ENCODE results near the gene CPVL. TPM values are rescaled to one million over a fixed set of nuclear protein-coding genes. Genes with fewer than 3 reads are reported as not detected.

CPVL gene
- total and polyA plus RNA-seq, 2 of the 8 experiments (the other 6 are each of a cell fraction or from before 2014, with no cell fraction given) = 40.0 to 55.0 TPM

DNA sequence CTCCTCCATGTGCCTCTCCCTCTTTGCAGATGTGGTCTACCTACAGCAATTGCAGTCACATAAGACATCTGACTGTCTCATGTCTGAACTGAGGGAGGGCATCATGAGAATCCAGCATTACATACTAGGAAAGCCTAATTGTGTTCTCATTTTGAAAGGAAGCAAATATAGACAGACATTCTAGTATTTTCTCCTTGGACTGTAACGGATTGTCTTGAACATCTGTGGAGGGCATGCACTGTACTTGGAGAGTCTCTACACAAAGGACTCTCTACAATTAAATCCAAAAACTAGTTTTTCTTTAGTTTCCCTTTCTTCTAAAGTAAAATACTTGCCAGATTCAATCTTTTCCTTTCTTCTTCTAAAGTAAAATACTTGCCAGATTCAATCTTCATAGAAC, 153.5 kb downstream of the CPVL start:
- Histone ChIP-seq H4K91ac (replicated peaks; ENCODE audit: insufficient read length, low read length) (no peak overlapping the region), H3K79me1 (ENCODE audit: low read depth, low read length) (no peaks in the 10 kb centered on the region), H3K23me2 (ENCODE audit: low read depth, low read length) (no peaks in the 10 kb centered on the region), H3K4me1 (replicated peaks in 1 of 4; ENCODE audit: control insufficient read depth in 3 of 4, insufficient read depth in 4 of 4, low read length in 3 of 4) (peaks cover 0 to 1% (median under 1%) of the 10 kb centered on the region in 4 experiments; a peak in 3 of 7 replicates), H3K36me3 (ENCODE audit: control insufficient read depth in 2 of 4, insufficient read depth in 4 of 4, low read length in 3 of 4) (no peaks in the 10 kb centered on the region), H3K4me2 (ENCODE audit: insufficient read depth in 1 of 2, low read depth in 2 of 2, low read length in 2 of 2) (no peak overlapping the region), H2BK5ac (ENCODE audit: low read depth, low read length) (no peak overlapping the region), H4K20me1 (replicated peaks in 1 of 2; ENCODE audit: control insufficient read depth in 1 of 2, insufficient read depth in 2 of 2, low read length in 2 of 2) (no peaks in the 10 kb centered on the region), H2BK12ac (ENCODE audit: low read depth, low read length) (no peak overlapping the region), H3K9me3 (ENCODE audit: insufficient read depth in 2 of 2, low read depth in 1 of 2, low read length in 1 of 2) (no peaks in the 10 kb centered on the region), H4K8ac (ENCODE audit: extremely low read depth, insufficient read depth, low read length) (no peak overlapping the region), H2AFZ (ENCODE audit: low read length) (no peak overlapping the region), H3K18ac (ENCODE audit: extremely low read depth, low read length) (no peak overlapping the region), H3K56ac (replicated peaks; ENCODE audit: insufficient read length, low read depth, low read length) (no peak overlapping the region), H3K4ac (replicated peaks; ENCODE audit: insufficient read length, low read depth, low read length) (no peak overlapping the region), H2AK5ac (ENCODE audit: low read depth, low read length) (no peak overlapping the region), H2BK120ac (replicated peaks; ENCODE audit: low read depth, low read length) (no peak overlapping the region), H3K4me3 (ENCODE audit: extremely low read depth in 1 of 4, insufficient read depth in 2 of 4, low read depth in 3 of 4, low read length in 4 of 4) (no peak overlapping the region), H2BK20ac (ENCODE audit: low read length) (no peak overlapping the region), H3K27ac (ENCODE audit: low read depth, low read length) (no peak overlapping the region), H2BK15ac (ENCODE audit: low read length) (no peak overlapping the region), H3K79me2 (ENCODE audit: control insufficient read depth in 1 of 2, insufficient read depth in 2 of 2, low read length in 2 of 2) (no peaks in the 10 kb centered on the region), H3K14ac (ENCODE audit: insufficient read length) (no peak overlapping the region), H4K5ac (ENCODE audit: insufficient read length, low read depth, low read length) (no peak overlapping the region), H3K23ac (ENCODE audit: insufficient read length) (no peak overlapping the region), H3K9ac (replicated peaks in 1 of 4; ENCODE audit: extremely low read depth in 1 of 4, low read depth in 3 of 4, low read length in 3 of 4) (no peak overlapping the region), H3K27me3 (replicated peaks in 1 of 4; ENCODE audit: control insufficient read depth in 3 of 4, extremely low read depth in 1 of 4, insufficient read depth in 3 of 4, low read length in 3 of 4) (no peaks in the 10 kb centered on the region)
- CTCF ChIA-PET (ENCODE audit: partially characterized antibody) = interaction anchor here (0.6 to 2.1 kb wide), 2 partner anchors 71 to 406 kb away, joined by 3 to 5 read pairs; no protein-coding TSS in a partner anchor
- DNase-seq (ENCODE audit: low read depth in 1 of 2, low spot score in 2 of 2) (no peak), FAIRE-seq (no peak)
- 90% methylated on average over 1 of the region's 1 CpG; no CpG with 5 or more reads in 1 of the 2 experiments for WGBS, 2 experiments (ENCODE audit: extremely low coverage in 1 of 2, insufficient coverage in 1 of 2, insufficient read length in 1 of 2, insufficient replicate concordance in 2 of 2, low coverage in 1 of 2, low lambda C conversion rate in 2 of 2, missing lambda C conversion rate in 1 of 2)
- POLR2A ChIA-PET (ENCODE audit: partially characterized antibody) = no interaction called here
- TF ChIP-seq, protein P1, sequence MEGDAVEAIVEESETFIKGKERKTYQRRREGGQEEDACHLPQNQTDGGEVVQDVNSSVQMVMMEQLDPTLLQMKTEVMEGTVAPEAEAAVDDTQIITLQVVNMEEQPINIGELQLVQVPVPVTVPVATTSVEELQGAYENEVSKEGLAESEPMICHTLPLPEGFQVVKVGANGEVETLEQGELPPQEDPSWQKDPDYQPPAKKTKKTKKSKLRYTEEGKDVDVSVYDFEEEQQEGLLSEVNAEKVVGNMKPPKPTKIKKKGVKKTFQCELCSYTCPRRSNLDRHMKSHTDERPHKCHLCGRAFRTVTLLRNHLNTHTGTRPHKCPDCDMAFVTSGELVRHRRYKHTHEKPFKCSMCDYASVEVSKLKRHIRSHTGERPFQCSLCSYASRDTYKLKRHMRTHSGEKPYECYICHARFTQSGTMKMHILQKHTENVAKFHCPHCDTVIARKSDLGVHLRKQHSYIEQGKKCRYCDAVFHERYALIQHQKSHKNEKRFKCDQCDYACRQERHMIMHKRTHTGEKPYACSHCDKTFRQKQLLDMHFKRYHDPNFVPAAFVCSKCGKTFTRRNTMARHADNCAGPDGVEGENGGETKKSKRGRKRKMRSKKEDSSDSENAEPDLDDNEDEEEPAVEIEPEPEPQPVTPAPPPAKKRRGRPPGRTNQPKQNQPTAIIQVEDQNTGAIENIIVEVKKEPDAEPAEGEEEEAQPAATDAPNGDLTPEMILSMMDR (IDR thresholded peaks at IDR 0.05; ENCODE audit: control extremely low read depth in 1 of 3, insufficient read depth in 1 of 3, low read depth in 1 of 3, low read length in 3 of 3) = no peak
- TF ChIP-seq SP2 (IDR thresholded peaks at IDR 0.05; ENCODE audit: low read length) = no peak
- no peak for TF ChIP-seq ZNF274 (IDR thresholded peaks at IDR 0.05; ENCODE audit: borderline replicate concordance, extremely low read depth, low read length)
- no peak for TF ChIP-seq PHF8 (conservative IDR thresholded peaks at IDR 0.05; ENCODE audit: low read depth, low read length)
- TF ChIP-seq CTBP2 (IDR thresholded peaks at IDR 0.05; ENCODE audit: borderline replicate concordance, insufficient read depth, insufficient read length, low read length) = no peak

Data from H1 (cell line).